GM12878 (cell line): ENCODE data around the gene NBR1.

ENCODE experiments used
- BCL11A ChIP-seq: IDR thresholded peaks from 2 replicates; pipeline ENCODE4 v1.6.1; 2011; ENCODE audit warnings: low read depth, low read length
- BCL3 ChIP-seq: IDR thresholded peaks from 2 replicates; pipeline ENCODE4 v1.6.1; 2011; ENCODE audit warnings: borderline replicate concordance, low read depth, mild to moderate bottlenecking, moderate library complexity, low read length; ENCODE audit not compliant: insufficient read depth, poor library complexity, severe bottlenecking
- CBX3 ChIP-seq: fragments of 200-600 bp; sonication (generic); IDR thresholded peaks from 2 replicates; pipeline ENCODE4 v1.6.1; 2016; ENCODE audit warnings: low read depth, borderline replicate concordance
- CTCF ChIP-seq, 3 experiments: IDR thresholded peaks in 2 of 3; conservative IDR thresholded peaks in 1 of 3; 2 replicates each; pipeline ENCODE4 v1.5.1; 2011; ENCODE audit warnings: low read depth in 3 of 3, low read length in 3 of 3, mild to moderate bottlenecking in 3 of 3, control low read depth in 2 of 3, moderate library complexity in 2 of 3, inconsistent platforms in 1 of 3, mixed read lengths in 1 of 3; ENCODE audit not compliant: control insufficient read depth in 2 of 3, insufficient read depth in 1 of 3; ENCODE audit errors: extremely low read depth in 1 of 3
- JUNB ChIP-seq: IDR thresholded peaks from 2 replicates; pipeline ENCODE4 v1.6.1; 2016; ENCODE audit warnings: antibody characterized with exemption, mild to moderate bottlenecking
- PAX8 ChIP-seq: fragments of 450-650 bp; IDR thresholded peaks from 2 replicates; pipeline ENCODE4 v1.6.1; 2017; ENCODE audit warnings: mild to moderate bottlenecking, moderate library complexity
- POLR2A ChIP-seq: IDR thresholded peaks from 2 replicates; pipeline ENCODE4 v1.6.1; 2011; ENCODE audit warnings: low read depth, mild to moderate bottlenecking, low read length
- REST ChIP-seq: IDR thresholded peaks from 2 replicates; pipeline ENCODE4 v1.6.1; 2012; ENCODE audit warnings: mild to moderate bottlenecking, low read depth, low read length
- SP1 ChIP-seq: IDR thresholded peaks from one replicate; pipeline ENCODE4 v1.6.1; 2011; ENCODE audit warnings: low read depth, low read length

- TF ChIP-seq PAX8: no peak
- no peak for TF ChIP-seq REST
- no peak for TF ChIP-seq SP1
- no peak for TF ChIP-seq POLR2A
- TF ChIP-seq CTCF (IDR thresholded peaks at IDR 0.05 in 2 of 3, conservative IDR thresholded peaks at IDR 0.05 in 1 of 3; ENCODE audit: control insufficient read depth in 2 of 3, extremely low read depth in 1 of 3, insufficient read depth in 1 of 3, low read depth in 3 of 3, low read length in 3 of 3): no peak
- no peak for TF ChIP-seq BCL3
- TF ChIP-seq JUNB: no peak
- TF ChIP-seq BCL11A: no peak
- TF ChIP-seq CBX3: no peak
Measured at GRCh38 chr17:43142153-43142552, 28.9 kb upstream of the NBR1 start.
